Uterus (tissue), 4 donors: ENCODE data around the gene CACNG6. TPM values are rescaled to one million over a fixed set of nuclear protein-coding genes. Genes with fewer than 3 reads are reported as not detected.
"Not testable (repeated sequence)": the region's sequence is repeated elsewhere in the genome, so short reads cannot be mapped to it uniquely, and the experiment has no call there.

Experiments
- DNase-seq, 2 donors: peaks; one replicate each; pipeline ENCODE4 v3.0.0-alpha.2; 2019 to 2020
- H3K27ac ChIP-seq, 2 donors: fragments of 200-600 bp; sonication (generic); 1 replicate in 1 of 2; 2 replicates in 1 of 2; pipeline ENCODE4 v1.5.1; 2016 to 2018
- H3K27me3 ChIP-seq, 2 donors: fragments of 200-600 bp; sonication (generic); one replicate each; pipeline ENCODE4 v1.5.1; 2018 to 2019; ENCODE audit warnings: control low read depth in 1 of 2
- H3K36me3 ChIP-seq, 2 donors: fragments of 200-600 bp; sonication (generic); one replicate each; pipeline ENCODE4 v1.5.1; 2019; ENCODE audit warnings: control low read depth in 1 of 2
- H3K4me1 ChIP-seq, 2 donors: fragments of 200-600 bp; sonication (generic); one replicate each; pipeline ENCODE4 v1.5.1; 2018 to 2019; ENCODE audit warnings: control low read depth in 1 of 2
- H3K4me3 ChIP-seq, 2 donors: fragments of 200-600 bp; sonication (generic); 1 replicate in 1 of 2; 2 replicates in 1 of 2; pipeline ENCODE4 v1.5.1; 2018 to 2019; ENCODE audit warnings: mild to moderate bottlenecking in 1 of 2
- H3K9me3 ChIP-seq, 2 donors: fragments of 200-600 bp; sonication (generic); one replicate each; pipeline ENCODE4 v1.5.1; 2019; ENCODE audit warnings: control low read depth in 1 of 2
- CTCF ChIP-seq, 4 experiments: fragments of 200-600 bp in 2 of 4; fragments of 450-650 bp in 2 of 4; sonication (generic) in 2 of 4; IDR thresholded peaks; one replicate each; pipeline ENCODE4 v1.5.1; 2016 to 2019; ENCODE audit warnings: antibody characterized with exemption in 4 of 4, mild to moderate bottlenecking in 2 of 4, moderate library complexity in 1 of 4
- POLR2A ChIP-seq, 2 donors: fragments of 450-650 bp; IDR thresholded peaks; one replicate each; pipeline ENCODE4 v1.6.1; 2016; ENCODE audit warnings: antibody characterized with exemption in 2 of 2, mild to moderate bottlenecking in 1 of 2, moderate library complexity in 1 of 2
- intact Hi-C: fragments of 100-400 bp; cut with DNase I; formaldehyde crosslinking; loops from one replicate; pipeline ENCODE4 v1.15.1; 2023; ENCODE audit warnings: low total_unique reads
- total RNA-seq, 4 donors: library from RNA; depleted of rRNA in 3 of 4; stranded (reverse); fragments of >200 nt in 3 of 4; gene quantifications; one replicate each; pipeline versions ENCODE4 v1.1.0 to v1.2.4, GENCODE V29; 2014 to 2023
- donor health status: DM: yes; HTN: yes; CAD: no.

CACNG6 gene
- total RNA-seq, 4 donors from 2014 or later: 0.55 to 1.7 TPM; not detected in 2

- intact Hi-C loops: no loop called here
- H3K4me3 ChIP-seq: no peak overlapping the region
- no peak for DNase-seq
- TF ChIP-seq CTCF (IDR thresholded peaks at IDR 0.05): no peak
- TF ChIP-seq POLR2A (IDR thresholded peaks at IDR 0.05): no peak
- H3K9me3 ChIP-seq: no peaks in the 10 kb centered on the region
- no peaks in the 10 kb centered on the region for H3K27me3 ChIP-seq
- no peak overlapping the region for H3K27ac ChIP-seq
- H3K36me3 ChIP-seq: no peaks in the 10 kb centered on the region
- no peaks in the 10 kb centered on the region for H3K4me1 ChIP-seq
Observed at GRCh38 chr19:54035215-54036178, 44.1 kb downstream of the CACNG6 start.

- intact Hi-C loops, H3K4me1 ChIP-seq, H3K9me3 ChIP-seq, H3K36me3 ChIP-seq, DNase-seq, H3K4me3 ChIP-seq, H3K27ac ChIP-seq, H3K27me3 ChIP-seq: not testable (repeated sequence)
Observed at GRCh38 chr19:54036542-54036941, 45.1 kb downstream of the CACNG6 start.

- no peaks in the 10 kb centered on the region for H3K9me3 ChIP-seq
- H3K27me3 ChIP-seq: no peaks in the 10 kb centered on the region
- H3K4me3 ChIP-seq: no peak overlapping the region
- DNase-seq: no peak
- intact Hi-C loops: no loop called here
- TF ChIP-seq CTCF (IDR thresholded peaks at IDR 0.05): no peak
- no peak for TF ChIP-seq POLR2A (IDR thresholded peaks at IDR 0.05)
- H3K4me1 ChIP-seq: no peaks in the 10 kb centered on the region
- no peaks in the 10 kb centered on the region for H3K36me3 ChIP-seq
- H3K27ac ChIP-seq: no peak overlapping the region
Observed at GRCh38 chr19:54040003-54040402, 48.6 kb downstream of the CACNG6 start.

GRCh38 chr19:54041969-54042606 is 50.7 kb downstream of the CACNG6 start:
- no peaks in the 10 kb centered on the region for H3K27me3 ChIP-seq
- no peak for DNase-seq

GRCh38 chr19:54042989-54043388 is 51.6 kb downstream of the CACNG6 start:
- Histone ChIP-seq H3K27me3 (no peaks in the 10 kb centered on the region), H3K36me3 (no peaks in the 10 kb centered on the region), H3K4me3 (no peak overlapping the region), H3K27ac (no peak overlapping the region), H3K9me3 (no peaks in the 10 kb centered on the region), H3K4me1 (no peaks in the 10 kb centered on the region)
- TF ChIP-seq POLR2A (IDR thresholded peaks at IDR 0.05): no peak
- no peak for TF ChIP-seq CTCF (IDR thresholded peaks at IDR 0.05)
- no peak for DNase-seq
- intact Hi-C loops: no loop called here

More at GRCh38 chr19:54041969-54042606, 50.7 kb downstream of the CACNG6 start:
- Histone ChIP-seq H3K36me3 (no peaks in the 10 kb centered on the region), H3K4me1 (no peaks in the 10 kb centered on the region), H3K27ac (no peak overlapping the region), H3K9me3 (no peaks in the 10 kb centered on the region), H3K4me3 (no peak overlapping the region)
- no peak for TF ChIP-seq CTCF (IDR thresholded peaks at IDR 0.05)
- TF ChIP-seq POLR2A (IDR thresholded peaks at IDR 0.05): no peak
- intact Hi-C loops: no loop called here
